ENCODE measurements around the gene GLTPD2. TPM values are rescaled to one million over a fixed set of nuclear protein-coding genes. Genes with fewer than 3 reads are reported as not detected.

The GLTPD2 gene
- total RNA-seq, 1 experiment from 2014 or later: not detected

GRCh38 chr17:4777969-4778760, 10.6 kb upstream of the GLTPD2 start:
- BruUV-seq (replicated peaks): no TSS peak
- POLR2A ChIA-PET: interaction anchor here (2.0 kb wide), 1 partner anchor 12 kb away, joined by 7 read pairs; the partner anchor contains the start of gene GLTPD2
- H3K4me3 Mint-ChIP-seq (ENCODE audit: unreplicated experiment): no peak overlapping the region
- H3K27ac Mint-ChIP-seq (ENCODE audit: low read depth, unreplicated experiment): no peak overlapping the region
- intact Hi-C loops (cut with micrococcal nuclease): no loop called here
- H3K36me3 Mint-ChIP-seq (ENCODE audit: insufficient read depth, unreplicated experiment): no peaks in the 10 kb centered on the region
- H3K9me3 Mint-ChIP-seq (ENCODE audit: unreplicated experiment): no peaks in the 10 kb centered on the region
- peaks cover 39% of the 10 kb centered on the region for H3K27me3 Mint-ChIP-seq (ENCODE audit: insufficient read depth, unreplicated experiment)
- CTCF ChIA-PET: interaction anchor here (0.6 to 1.9 kb wide), 4 partner anchors 12 to 108 kb away, joined by 3 to 5 read pairs (median 3); no protein-coding TSS in a partner anchor
- DNase-seq (ENCODE audit: unreplicated experiment): no peak
- no peak for TF ChIP-seq CTCF (IDR thresholded peaks at IDR 0.05; ENCODE audit: unreplicated experiment)
- no peaks in the 10 kb centered on the region for H3K4me1 Mint-ChIP-seq (ENCODE audit: insufficient read depth, unreplicated experiment)

- no TSS peak for BruUV-seq (replicated peaks)
- intact Hi-C loops (cut with micrococcal nuclease): no loop called here
- H3K27ac Mint-ChIP-seq (ENCODE audit: low read depth, unreplicated experiment): no peak overlapping the region
- H3K9me3 Mint-ChIP-seq (ENCODE audit: unreplicated experiment): no peaks in the 10 kb centered on the region
- ChIA-PET POLR2A (interaction anchor here (1.0 to 2.0 kb wide), 2 partner anchors 9 to 10 kb away, joined by 3 to 7 read pairs; partner anchors contain the start of gene GLTPD2), CTCF (interaction anchor here (0.6 to 1.9 kb wide), 4 partner anchors 10 to 142 kb away, joined by 3 to 5 read pairs (median 4); no protein-coding TSS in a partner anchor)
- no peaks in the 10 kb centered on the region for H3K36me3 Mint-ChIP-seq (ENCODE audit: insufficient read depth, unreplicated experiment)
- no peaks in the 10 kb centered on the region for H3K4me1 Mint-ChIP-seq (ENCODE audit: insufficient read depth, unreplicated experiment)
- peaks cover 39% of the 10 kb centered on the region for H3K27me3 Mint-ChIP-seq (ENCODE audit: insufficient read depth, unreplicated experiment)
- no peak for DNase-seq (ENCODE audit: unreplicated experiment)
- no peak overlapping the region for H3K4me3 Mint-ChIP-seq (ENCODE audit: unreplicated experiment)
- TF ChIP-seq CTCF (IDR thresholded peaks at IDR 0.05; ENCODE audit: unreplicated experiment): no peak
Measured at GRCh38 chr17:4780325-4780955, 8.3 kb upstream of the GLTPD2 start.

GRCh38 chr17:4782652-4783051, 6.1 kb upstream of the GLTPD2 start:
- Mint-ChIP-seq H3K27ac (ENCODE audit: low read depth, unreplicated experiment) (no peak overlapping the region), H3K9me3 (ENCODE audit: unreplicated experiment) (no peaks in the 10 kb centered on the region), H3K4me1 (ENCODE audit: insufficient read depth, unreplicated experiment) (no peaks in the 10 kb centered on the region), H3K27me3 (ENCODE audit: insufficient read depth, unreplicated experiment) (peaks cover 39% of the 10 kb centered on the region), H3K4me3 (ENCODE audit: unreplicated experiment) (no peak overlapping the region), H3K36me3 (ENCODE audit: insufficient read depth, unreplicated experiment) (no peaks in the 10 kb centered on the region)
- TF ChIP-seq CTCF (IDR thresholded peaks at IDR 0.05; ENCODE audit: unreplicated experiment): no peak
- ChIA-PET POLR2A (no interaction called here), CTCF (interaction anchor here (0.5 to 0.7 kb wide), 2 partner anchors 82 to 105 kb away, joined by 3 to 4 read pairs; no protein-coding TSS in a partner anchor)
- no peak for DNase-seq (ENCODE audit: unreplicated experiment)
- intact Hi-C loops (cut with micrococcal nuclease): no loop called here
- no TSS peak for BruUV-seq (replicated peaks)

Measured in MCF 10A (cell line).